Stimulated activated CD8-positive, alpha-beta memory T cell treated with anti-CD3 and anti-CD28 coated beads, Interleukin-15, amount 100 ng/mL, for 24 hours (primary cell): ENCODE data around the gene DNPH1.

Experiments used
- DNase-seq: peaks from one replicate; pipeline ENCODE4 v3.0.0-alpha.2; 2020; ENCODE audit warnings: low read depth

DNPH1 gene, protein sequence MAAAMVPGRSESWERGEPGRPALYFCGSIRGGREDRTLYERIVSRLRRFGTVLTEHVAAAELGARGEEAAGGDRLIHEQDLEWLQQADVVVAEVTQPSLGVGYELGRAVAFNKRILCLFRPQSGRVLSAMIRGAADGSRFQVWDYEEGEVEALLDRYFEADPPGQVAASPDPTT

DNA sequence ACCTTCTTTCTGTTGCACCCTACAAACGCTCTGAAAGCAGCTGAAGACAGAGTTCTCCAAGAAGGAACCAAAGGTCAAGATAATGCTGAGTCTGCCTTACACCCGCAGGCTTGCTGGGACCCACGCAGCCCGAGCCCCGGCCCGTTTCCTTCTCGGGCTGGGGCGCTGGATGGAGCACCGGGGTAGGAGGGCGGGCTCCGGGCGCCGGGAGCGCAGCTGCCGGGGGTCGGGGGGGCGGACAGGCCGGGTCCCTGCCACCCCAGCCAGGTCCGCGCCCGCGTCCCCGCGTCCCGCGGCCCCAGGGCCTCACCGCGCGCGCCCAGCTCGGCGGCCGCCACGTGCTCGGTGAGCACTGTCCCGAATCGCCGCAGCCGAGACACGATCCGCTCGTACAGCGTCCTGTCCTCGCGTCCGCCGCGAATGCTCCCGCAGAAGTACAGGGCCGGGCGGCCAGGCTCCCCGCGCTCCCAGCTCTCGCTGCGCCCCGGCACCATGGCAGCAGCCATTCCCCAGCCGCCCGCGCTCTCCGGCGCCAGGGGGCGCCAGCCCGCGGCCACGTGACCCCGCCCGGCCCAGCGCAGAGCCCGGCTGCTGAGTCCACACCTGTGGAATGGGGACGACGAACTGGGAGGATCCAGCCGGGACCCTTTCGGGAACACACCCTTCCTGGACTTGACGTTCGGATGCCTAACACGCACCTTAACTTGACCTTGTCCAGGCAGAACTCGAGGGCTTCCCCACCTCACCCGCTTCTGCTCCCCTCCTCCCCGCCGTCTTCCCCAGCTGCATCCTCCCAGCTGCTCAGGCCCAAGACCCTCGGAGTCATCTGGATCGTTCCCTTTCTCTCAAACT is at the start of gene DNPH1:
TSS of gene DNPH1 (minus strand) at position 531 of the 852 bp plus-strand sequence. CDS start at position 506, 25 bp downstream.
- peak; percentile 73 for DNase-seq

DNA sequence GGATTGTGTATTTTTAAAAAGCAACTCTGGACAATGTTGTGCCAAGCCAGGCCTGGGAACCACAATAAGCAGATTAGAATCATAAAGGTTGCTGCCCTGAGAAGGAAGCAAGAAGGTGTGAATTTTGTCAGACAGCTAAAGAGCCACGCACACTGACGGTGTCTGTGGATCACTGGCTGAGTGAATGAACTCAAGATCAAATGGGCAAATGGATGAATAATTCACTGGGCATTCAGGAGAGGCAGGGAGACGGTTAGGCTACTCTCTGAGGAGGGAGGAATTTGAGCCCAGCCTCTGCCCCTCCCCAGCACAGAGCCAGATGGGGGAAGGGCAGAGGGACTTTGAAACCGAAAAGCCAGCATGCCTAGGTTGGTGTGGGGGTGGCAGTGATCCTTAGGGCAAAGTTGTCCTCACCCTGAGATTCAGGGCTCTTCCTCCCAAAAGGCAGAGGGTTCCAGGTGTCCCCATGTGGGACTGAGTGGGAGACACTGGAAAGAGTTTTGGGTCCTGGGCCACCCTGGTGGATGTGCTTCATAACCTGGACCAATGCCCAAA is 49.3 kb upstream of the DNPH1 start:
- DNase-seq, result no peak

DNA sequence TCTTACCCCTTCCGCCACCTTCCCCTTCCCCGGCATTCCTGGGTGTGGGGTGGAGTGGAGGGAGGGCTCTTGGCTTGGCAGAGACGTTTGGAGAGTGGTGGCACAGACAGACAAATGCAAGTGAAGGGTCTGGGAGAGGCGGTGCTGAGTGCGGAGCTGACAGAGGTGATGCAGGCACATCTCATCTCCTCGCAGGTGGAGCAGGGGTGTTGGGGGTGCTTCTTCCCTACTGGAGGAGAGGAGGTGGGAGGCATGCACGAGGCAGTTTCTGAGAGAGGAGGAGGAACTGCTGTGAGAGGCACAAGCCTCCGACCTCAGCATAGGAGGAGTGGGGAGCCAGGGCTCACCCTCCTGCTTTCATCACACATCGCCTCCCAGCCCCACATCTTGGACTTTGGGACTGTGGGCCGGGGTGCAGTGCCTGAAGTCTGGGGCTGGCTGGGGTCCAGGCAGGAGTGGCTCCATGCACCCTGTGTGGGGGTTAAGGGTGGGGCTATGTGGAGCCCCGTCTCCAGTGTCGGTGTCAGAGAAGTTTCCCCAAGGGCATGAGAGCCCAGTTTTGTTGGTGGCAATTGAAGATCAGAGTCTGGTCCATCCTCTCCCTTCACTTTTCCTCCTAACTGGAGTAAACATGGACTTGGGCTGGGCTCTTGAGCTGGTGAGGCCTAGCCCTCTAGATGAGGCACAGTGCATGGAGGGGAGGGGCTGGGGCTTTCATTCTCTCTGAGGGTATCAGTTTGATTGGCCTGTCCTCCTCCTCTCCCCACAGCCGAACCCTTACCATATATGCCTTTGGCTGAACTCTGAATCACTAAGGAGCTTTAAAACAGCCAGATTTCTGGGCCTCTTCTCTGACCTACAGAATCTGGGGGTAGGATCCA is 48.6 kb upstream of the DNPH1 start:
- DNase-seq, result no peak

DNA sequence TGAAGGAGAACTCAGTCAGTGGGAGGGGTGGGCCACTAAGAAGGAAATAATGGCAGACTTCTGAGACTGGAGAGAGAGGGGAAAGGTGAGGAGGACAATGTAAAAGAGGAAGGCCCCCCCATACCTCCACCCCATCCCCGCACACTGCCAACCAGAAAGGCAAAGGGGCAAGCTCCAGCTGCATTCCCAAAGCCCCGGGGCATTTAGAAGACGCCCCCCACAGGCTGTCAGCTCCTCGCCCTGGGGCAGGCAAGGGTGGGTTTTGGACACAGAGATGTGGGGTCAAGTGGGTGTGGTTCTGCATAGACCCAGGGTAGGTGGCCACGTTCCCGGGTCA is 48.0 kb upstream of the DNPH1 start:
- no peak for DNase-seq

DNA sequence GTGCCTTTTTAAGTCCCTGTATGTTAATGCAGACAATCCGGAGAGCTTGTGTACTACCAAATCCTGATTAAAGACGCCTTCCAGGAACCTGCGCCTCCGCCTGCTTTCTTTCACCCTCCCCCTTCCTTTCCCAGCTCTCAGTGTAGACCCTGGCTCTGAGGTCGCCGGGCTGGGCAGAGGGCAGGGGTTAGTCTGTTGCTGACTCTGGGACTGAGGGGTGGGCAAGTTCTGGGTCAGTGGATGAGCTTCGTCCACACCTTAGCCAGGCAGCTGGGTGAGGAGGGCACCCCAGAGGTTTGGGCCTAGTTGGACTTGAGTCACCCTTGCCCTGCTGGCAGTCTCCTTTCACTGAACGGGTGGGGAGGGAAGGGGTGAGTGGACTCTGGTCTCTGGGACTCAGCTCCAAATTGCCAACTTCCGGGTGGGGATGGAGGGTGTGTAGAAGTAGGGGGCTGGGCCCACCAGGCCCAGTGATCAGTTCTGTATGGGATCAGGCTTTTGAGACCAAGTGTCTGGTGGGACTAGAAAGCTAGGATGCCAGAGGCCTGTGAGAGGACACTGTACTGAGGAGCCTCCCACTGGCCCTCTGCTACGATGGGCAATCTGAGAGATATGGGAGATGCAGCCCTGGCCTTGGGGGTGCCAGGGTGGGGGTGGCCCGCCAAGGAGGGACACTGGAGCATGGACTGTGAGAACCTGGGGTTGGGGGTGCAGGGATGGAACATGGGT is 47.5 kb upstream of the DNPH1 start:
- DNase-seq, result no peak

DNA sequence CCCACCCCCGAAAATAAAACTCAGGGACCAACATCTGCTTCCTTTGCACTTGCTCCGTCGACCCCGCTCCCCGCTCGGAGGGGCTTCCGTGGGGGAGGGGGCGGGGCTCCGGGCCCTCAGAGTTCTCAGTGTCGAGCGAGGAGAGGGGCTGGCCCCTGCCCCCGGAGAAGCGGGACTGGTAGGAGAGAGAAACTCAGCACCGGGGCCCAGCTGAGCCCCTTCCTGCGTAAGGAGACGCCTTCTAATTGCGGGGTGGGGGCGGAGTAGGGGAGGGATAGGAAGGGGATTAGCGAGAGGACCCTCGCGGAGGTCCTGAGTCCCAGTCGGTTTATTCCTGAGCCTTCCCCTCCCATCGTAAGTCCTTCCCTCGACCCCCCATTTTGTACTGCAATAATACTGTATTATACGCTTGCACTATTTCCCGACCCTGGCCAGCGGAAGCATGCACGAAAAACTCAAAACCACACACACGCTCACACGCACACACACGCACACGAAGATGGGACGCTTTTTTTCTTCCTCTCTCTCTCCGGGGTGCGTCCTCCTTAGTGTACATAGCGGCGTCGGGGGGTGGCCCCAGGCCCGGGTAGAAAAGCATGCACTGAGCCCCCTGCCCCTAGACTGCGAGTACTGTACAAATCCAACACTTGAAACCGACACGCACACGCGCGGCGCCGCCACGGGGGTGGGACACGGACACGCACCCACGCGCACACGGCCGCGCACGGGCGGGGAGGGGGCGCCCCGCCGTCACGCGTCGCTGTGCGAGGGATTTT is 46.7 kb upstream of the DNPH1 start:
- DNase-seq, result no peak

DNA sequence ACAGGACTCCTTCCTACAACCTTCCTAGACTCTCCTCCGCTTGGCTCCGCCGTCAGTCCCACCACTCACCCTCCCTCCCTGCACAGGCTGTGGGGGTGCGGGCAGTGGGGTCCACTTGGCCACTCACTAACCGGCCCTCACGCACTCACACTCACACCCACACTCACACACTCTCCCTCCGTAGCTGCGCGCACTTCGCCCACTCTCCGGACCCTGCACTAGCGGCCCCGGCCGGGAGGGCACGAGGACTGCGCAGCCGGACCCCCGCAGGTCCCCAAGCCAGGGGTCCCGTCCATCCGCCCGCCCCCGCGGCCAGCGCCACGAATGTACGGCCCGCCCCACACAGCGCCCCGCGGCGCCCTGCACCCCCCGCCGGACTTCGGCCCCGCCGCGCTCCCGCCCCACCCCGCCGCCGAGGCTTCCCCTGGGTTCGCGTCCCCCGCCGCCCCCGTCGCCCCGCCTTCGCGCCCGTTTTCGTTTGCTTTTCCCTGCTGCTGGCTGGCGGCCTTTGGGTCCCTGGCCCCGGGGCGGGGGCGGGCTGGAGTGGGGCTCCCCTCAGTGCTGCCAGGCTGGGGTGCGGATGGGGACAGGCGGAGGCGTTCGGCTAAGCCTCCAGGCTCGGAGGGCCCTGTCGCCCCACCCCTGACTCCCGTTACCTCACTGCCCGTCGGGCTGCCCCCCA is 45.8 kb upstream of the DNPH1 start:
- no peak for DNase-seq

DNA sequence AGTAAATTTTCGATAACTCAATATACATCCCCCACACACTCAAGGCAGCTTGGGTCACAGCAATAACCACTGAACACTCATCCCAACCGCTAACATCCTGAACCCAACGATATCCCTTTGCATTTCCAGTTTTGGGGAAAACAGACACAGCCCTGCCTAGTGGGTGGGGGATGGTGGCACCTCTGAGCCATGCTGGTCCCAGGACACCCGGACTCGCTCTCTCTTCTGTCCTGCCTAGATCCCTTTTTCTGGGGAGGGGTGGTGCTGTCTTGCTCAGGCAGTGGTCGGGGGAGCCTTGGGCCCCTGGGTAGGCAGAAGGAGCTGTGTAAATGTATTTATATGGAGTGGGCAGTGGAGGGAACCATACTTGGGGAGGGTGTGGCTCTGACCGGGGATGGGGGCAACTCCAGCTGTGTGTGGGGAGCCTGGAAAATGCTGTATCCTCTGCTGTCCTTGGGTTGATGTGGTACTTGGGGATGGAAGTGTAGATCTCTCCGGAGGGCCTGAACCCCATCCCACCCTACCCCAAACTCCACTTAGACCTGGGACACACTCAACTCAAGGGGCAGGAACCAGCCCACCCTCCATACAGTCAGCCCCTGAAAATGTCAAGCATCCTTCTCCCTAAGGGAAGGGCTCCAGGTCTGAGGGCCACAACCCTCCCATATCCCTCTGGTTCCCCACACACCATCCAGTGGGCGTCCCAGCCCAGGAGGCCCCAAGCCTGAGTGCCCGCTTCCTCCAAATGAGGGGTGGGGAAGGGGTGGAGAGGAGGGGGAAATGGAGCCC is 45.0 kb upstream of the DNPH1 start:
- DNase-seq, result no peak

DNA sequence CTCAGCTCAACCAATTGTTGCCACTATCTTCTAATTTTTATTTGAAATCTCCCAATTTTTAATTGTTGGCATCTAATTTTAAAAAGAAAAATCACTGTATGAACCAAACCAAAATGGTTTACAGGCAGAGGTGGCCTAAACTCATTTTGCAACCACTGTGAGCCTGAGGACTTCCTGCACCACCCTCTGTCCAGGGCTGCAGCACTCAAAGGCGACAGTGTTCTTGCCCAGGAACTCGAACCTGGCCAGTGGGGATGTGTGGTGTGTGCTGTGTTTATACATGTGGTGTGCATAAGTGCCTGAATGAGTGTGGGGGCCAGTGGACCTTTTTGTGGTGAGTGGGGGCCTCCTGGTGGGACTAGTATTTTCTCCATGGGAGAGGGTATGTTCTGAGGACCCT is 44.4 kb upstream of the DNPH1 start:
- no peak for DNase-seq

DNA sequence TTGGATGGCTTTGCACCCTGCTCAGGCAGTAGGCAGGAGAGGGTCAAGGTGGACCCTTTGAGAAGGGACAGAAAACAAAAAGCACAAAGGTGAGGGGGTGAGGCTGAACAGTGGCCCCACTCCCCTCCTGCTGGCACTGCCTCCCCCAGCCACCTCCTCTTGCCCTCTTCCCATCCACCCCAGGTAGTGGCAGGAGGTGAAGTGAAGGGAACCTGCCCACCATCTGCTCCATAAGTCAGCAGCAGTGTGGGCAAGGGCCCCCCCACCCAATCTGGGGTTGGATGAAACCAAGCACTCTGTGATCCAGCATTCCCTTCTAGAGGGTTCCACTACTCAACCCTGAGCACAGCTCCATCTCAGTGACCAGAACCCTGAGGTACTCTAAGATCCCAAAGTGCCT is 42.7 kb upstream of the DNPH1 start:
- no peak for DNase-seq

DNA sequence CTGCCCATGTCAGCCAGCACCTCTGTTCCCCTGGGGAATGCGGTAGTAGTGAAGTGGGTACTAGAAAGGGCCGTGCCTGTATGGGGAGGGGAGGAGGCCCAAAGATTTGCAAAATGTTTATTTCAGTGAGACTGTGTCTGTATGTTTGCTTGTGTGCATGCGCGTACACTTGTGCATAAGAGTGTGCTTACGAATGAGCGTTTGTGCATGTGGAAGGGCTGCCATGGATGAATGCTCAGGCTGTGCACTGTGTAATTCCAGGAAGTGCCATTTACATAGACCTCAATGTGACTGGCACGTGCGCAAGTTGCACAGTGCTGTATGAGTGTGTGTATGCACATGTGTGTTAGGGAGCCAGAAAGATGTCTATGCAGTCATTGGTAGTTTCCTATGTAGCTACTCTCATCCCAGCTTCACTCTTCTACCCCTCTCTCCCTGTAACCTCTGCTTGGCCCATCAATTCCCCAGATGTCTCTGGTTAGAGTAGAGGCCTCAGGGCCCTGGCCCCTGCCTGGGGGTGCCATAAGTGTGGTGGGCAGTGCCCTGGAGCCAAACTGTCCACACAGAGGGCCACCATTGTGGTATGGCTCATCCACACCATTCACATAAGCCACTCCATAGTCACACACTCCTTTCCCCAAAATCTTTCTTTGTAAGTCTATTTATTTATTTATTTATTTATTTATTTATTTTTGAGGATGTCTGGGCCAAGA is 42.0 kb upstream of the DNPH1 start:
- DNase-seq, result no peak

DNA sequence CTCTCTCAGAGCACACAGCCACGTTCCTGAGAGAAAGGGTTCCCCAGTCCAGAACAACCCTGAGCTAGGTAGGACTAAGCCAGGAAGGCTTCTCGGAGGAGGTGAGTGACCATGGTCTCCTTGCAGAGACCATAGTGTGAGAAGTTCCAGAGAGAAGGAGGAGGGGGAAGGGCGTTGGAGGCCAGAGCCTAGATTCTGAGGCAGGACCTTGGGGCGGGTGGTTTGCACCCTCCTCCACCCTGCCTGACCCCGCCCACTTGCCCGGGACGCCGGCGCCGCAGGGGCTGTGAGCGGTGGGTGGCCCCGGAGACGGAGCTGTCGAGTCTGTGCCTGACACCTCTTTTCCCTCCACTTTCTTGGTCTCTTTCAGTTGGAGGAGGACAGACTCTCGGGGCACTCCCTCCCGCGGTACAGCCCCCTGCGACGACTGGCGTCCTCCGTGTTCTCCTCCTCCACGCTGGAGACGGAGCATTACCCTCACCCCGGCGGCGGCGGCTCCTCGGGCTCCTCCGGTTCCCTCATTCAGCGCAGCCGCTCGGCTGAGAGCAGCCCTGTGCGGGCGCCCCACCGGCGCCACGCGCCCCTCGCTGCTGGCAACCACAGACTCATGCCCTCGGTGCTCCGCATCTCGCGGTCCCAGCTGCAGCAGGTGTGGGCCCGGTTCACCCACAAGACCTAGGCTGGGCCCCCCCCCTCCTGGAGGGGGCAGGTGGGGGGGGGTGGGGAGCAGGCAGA is 40.2 kb upstream of the DNPH1 start:
- no peak for DNase-seq

DNA sequence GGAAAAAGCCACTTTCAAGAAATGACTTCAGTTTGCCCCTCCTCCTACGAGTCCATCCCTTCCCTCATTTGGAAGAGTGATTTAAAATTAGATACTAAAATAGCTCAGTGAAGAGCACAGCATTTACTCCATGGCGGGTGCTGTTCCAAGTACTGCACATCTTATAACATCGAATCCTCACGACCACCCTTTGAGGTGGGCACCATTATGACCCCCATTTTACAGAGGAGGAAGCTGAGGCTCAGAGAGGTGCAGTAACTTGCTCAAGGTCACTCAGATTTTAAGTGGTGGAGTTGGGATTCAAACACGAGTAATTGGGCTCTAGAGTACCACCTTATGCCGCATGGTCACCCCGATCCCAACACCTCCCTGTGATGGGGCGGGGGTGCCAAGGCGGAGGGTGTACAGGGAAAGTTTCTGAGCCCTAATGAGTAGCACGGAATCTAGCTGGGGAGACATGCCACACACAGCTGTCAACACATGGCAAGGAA is 39.5 kb upstream of the DNPH1 start:
- DNase-seq, result no peak

DNA sequence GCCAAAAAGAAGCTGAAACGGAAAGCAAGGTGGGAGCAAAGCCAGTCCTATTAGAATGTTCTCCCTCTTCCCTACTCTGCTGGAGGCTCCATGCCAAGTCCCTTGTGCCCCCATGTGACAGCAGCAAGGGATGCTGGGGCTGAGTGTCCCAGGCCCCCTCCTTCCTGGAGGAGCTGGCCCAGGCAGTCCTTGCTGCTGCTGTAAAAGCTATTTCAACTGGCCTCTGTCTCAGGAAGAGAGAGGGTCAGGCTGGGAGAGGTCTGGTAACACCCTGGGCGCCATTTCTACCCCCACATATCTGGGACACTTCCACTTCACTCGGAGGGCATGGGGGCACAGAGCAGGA is 39.0 kb upstream of the DNPH1 start:
- no peak for DNase-seq

DNA sequence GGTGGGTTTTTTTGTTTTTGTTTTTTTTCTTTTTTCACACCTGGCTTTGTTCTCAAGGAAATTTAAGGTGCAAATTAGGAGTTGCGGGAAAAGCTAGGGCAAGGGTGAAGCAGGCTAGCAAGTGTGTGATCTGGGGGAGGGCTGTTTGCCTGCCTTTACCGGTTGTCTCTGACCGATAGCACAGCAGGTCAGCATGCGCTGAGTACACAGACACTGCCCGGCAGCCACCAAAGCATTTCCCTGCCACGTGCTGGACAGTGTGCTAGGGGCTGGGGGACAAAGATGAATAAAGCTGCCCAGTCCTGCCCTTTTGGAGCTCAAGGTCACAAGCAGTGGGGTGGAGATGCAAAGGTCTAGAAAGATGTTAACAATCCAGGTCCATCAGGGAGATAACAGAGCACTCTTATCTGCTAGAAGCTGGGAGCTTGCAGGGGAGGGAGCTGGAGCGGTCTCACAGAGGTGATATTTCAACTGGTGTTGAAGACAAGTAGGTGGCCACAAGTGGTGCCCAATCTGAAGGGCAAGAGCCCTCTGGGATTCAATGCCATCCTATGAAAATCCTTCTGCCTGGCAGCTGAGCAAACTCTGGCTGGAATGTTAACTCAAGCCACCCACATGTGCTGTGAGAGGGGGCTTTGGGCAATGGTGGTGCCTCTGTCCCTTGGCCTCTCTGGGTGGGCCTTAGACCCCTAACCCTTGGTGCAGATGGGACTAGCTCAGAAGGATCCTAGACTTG is 38.5 kb upstream of the DNPH1 start:
- no peak for DNase-seq

DNA sequence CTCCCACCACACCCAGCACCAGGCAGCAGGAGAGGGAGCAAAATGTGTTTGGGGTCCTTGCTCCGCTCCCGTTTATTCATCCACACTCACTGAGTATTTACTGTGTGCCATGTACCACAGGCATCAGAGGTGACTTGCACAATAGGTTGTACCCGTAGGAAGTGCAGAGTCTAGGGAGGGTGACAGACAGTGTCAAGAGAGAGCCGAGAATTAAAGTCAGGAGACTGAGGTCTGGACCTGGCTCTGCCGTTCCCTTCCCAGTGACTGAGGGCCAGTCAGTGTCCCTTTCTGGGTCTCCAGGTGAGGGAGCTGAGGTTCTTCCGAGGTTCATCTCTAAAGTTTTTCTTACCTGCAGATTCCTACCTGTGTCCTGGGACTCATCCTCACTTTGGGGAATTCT is 36.3 kb upstream of the DNPH1 start:
- DNase-seq, result no peak

DNA sequence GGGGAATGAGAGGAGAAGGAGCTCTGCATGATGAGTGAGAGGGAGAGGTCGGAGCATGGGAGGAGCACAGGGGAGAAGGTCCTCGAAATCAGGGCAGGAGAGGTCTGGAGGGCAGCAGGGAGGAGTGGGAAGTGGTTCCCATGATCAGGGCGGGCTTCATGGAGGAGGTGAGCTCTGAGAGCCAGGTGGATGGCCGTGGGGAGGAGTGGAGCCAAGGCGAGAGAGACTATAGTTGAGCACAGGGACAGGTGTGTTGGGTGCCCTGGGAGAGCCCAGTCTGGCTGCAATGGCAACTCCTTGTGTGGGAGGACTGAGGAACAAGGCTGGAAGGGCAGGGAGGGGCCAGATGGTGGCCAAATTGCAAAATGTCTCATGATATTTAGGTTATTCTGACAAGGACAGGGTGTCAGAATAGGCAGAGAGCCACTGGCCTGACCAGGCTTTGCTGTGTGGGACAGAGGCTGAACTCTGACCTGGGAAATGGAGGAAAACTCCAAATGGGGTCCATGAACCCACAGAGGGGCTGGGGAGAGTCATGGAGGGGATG is 35.4 kb upstream of the DNPH1 start:
- no peak for DNase-seq
